GM19395 (cell line): ENCODE data around the gene ADAMTS18.

Source experiments
- ATAC-seq: cut with Tn5 transposase; IDR thresholded peaks from one replicate; pipeline ENCODE4 v1.9.1; 2021; ENCODE audit warnings: mild to moderate bottlenecking, moderate library complexity; ENCODE audit not compliant: unreplicated experiment

Gene ADAMTS18

DNA sequence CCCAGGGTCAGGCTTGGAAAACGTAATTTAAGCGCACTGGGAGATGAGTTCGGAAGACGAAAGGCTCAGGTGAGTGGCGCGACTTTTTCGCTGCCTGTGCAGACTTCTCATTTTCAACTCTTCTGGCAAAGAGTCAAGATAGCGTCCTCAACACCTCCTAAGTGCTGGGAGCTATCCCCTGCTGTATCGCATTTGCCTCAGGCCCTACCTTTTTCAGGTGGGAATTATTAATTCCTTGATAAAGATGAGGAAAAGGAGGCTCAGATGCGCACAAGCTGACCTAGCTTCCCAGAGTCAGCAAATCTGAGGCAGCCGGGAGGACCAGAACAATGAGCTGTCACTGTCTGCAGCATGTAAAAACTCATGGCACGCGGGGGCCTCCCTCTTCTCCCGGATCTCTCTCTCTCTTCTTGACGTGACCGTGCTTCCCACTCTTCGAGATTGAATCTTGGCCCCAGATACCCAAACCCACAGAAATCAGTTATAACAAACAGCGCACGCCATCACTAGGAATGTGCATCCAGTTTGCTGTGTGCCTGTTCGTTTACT, 512 bp upstream of the ADAMTS18 start:
- no peak for ATAC-seq

GRCh38 chr16:77434022-77434529, 758 bp downstream of the ADAMTS18 start:
- no peak for ATAC-seq

- no peak for ATAC-seq
These were observed 1.7 kb downstream of the ADAMTS18 start for GRCh38 chr16:77433146-77433545.

- no peak for ATAC-seq
These were observed 2.6 kb downstream of the ADAMTS18 start for GRCh38 chr16:77432264-77432663.

- no peak for ATAC-seq
These were observed 3.8 kb downstream of the ADAMTS18 start for GRCh38 chr16:77430787-77431585.

GRCh38 chr16:77430360-77430759, 4.5 kb downstream of the ADAMTS18 start:
- ATAC-seq, result no peak

DNA sequence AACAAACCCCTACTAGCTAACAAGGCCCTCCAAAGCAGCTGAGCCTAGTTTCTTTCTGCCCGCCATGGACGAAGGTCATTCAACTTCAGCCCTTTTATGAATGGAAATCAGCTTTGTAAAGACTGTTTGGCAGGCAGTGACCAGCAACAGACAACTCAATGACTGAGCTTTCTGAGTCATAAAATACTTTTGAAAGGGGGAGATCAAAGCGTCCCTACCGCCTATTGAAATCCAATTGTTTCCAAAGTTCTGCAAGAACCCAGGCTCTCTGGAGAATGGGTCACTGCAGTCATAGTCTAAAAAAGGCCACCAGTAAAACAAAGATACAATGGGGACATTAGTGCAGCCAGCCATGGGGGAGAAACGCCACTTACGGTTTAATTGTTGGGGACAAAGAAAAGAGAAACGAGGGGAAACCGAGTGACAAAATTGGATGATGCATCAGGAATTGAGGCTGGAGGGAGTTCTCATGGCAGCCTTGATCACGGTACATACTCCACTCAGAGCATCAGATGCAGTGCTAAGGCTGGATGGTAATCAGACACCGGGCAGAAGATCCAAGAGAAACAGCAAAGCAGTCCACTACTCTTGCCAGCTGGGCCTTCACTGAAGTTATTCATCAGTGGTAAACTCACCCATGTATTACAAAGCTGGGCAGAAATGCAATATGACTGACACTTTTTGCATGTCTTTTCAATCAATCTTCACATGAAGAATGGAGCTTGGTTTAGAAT, 9.8 kb downstream of the ADAMTS18 start:
- ATAC-seq, result no peak

- ATAC-seq, result no peak
These were observed 12.5 kb downstream of the ADAMTS18 start for GRCh38 chr16:77422196-77422784.

DNA sequence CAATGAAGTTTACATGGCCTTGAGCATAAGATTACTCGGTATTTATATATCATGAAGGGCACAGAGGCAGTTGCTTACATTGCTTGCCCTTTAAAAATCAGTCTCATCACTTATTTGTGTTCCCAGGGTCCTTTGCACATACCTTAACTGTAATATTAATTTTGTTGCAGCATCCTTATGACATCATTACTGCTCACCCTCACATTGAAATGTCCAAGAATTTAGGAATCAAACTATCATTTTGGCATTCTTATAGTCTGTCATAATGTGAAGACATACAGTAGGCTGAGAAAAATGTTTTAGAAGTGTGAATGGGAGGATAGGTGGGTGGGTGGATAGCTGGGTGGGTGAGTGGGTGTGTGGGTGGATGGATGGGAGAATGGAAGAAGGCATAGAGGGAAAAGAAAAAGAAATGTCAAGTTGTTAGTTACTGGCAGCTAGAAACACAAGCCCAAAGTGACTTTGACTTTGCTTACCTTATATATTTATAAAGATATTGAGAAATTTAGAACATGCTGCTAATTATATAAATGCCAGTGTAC, 17.8 kb downstream of the ADAMTS18 start:
- ATAC-seq, result no peak

GRCh38 chr16:77414752-77415231, 20.0 kb downstream of the ADAMTS18 start:
- ATAC-seq, result no peak

GRCh38 chr16:77410449-77410848, 24.4 kb downstream of the ADAMTS18 start:
- ATAC-seq, result no peak

- ATAC-seq, result no peak
These were observed 25.5 kb downstream of the ADAMTS18 start for GRCh38 chr16:77409311-77409710.

DNA sequence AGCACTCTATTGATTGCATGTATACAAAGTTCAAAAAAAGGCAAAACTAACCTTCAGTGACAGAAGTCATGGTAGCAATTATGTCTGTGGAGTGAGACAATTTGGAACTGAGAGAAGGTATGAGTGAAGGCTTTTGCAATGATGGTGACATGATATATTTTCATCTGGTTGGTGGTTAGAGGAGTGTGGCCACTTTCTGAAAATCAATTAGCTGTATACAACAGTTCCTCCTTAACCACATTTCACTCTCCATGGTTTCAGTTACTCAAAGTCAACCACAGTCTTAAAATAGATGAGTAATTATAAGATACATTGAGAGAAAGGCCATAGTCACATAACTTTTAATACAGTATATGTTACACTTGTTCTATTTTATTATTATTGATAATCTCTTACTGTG, 26.2 kb downstream of the ADAMTS18 start:
- ATAC-seq, result no peak

DNA sequence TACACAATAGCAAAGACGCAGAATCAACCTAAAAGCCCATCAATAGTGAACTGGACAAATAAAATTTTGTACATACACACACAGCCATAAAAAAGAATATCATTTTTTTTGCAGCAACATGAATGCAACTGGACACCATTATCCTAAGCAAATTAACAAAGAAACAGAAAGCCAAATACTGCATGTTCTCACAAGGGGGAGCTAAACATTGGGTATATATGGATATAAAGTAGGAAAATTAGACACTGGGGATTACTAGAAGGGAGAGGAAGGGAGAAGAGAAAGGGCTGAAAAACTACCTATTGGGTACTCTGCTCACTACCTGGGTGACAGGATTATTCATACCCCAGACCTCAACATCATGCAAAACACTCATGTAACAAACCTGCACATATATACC, 28.2 kb downstream of the ADAMTS18 start:
- ATAC-seq, result no peak

DNA sequence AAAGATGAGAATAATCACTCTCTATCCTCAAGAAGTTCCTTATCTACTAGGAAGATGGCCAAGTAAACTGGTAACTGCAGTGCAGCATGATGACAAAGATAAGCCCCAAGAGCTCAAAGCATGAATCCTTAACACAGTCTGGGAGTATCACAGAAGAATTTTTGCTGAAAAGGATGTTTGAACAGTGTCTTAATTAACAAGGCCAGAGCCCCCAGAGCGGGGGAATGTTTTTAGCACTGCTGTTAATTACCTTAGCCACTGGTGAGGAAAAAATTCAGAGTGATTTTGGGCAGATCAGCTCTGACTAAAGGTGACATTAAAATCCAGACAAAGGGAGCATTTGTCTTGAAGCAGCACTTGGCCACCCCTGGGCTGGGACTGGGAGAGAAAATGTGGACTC, 30.1 kb downstream of the ADAMTS18 start:
- no peak for ATAC-seq

DNA sequence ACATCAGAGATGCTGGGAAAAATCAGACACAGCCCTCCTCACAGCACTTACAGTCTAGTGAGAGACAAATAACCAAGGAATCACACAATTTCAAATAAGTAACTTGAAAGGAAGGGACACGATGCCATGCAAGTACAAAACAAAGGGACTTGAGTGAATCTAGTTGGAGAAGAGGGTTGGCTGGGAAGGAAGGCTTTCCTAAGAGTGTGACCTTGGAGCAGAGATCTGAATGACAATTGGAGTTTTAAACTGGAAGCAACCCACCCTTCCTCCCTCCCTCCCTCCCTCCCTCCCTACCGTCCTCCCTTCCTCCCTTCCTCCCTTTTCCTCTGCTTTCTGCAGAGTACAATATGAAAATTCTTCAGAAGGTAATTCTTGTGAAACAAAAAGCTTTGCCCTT, 31.1 kb downstream of the ADAMTS18 start:
- ATAC-seq, result no peak

DNA sequence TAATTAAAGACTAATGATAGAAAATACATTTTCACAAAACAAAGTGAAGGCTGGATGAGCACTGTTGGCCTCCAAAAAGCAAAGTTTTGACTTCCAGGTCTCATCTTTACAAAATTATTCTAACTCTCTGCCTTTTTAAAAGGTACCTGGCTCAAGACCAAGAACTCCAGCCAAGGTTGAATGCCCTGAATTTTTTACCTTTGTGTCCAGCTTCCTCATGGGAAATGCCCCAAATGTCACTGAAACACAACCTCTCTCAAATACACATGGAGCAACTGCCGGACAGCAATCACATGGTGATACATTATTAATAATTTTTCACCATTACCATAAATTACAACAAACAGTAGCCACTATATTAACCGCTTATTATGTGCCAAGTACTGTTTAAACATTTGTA, 32.2 kb downstream of the ADAMTS18 start:
- ATAC-seq, result no peak

DNA sequence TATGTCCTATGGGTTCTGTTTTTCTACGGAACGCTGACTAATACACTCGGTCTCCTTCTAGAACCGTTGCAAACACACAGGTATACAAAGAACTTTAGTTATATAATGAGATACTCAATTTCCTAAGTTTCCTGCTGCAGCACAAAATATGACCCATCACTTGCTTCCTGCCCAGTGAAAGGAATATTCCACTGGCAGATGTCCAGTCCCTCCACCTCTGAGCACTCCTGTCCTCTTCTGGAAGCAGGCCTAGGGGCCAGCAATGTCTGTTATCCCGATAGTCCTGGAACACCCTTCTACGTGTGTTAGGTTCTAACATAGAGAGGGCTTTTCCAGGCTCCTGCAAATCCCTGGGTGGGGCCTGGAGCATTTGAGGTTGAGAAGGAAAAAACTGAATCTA, 32.7 kb downstream of the ADAMTS18 start:
- ATAC-seq, result no peak

GRCh38 chr16:77399546-77399945, 35.3 kb downstream of the ADAMTS18 start:
- no peak for ATAC-seq

GRCh38 chr16:77399066-77399465, 35.8 kb downstream of the ADAMTS18 start:
- ATAC-seq, result no peak

DNA sequence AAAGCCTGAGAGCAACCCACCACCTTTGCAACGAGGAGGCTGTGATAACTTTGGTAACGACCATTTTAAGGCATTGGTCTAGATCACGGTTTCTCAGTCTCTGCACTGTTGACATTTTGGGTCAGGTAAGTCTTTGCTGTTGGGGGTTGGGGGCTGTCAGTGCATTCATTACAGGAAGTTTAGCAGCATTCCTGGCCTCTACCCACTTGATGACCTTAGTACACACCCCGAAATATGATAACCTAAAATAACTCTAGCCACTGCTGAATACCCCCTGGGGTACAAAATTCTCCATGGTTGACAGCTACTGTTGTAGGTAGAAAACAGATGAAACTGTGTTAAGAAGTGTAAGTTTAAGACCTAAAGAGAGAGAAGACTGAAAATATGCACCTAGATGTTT, 36.3 kb downstream of the ADAMTS18 start:
- ATAC-seq, result no peak
